Left lung (tissue), 8 donors: ENCODE data around the gene ZNF221. TPM values are rescaled to one million over a fixed set of nuclear protein-coding genes. Genes with fewer than 3 reads are reported as not detected.

ENCODE experiments used
- polyA plus RNA-seq, 6 donors: library from polyadenylated mRNA; unstranded; fragments of 120-200 nt; gene quantifications; one replicate each; pipeline ENCODE4 v1.2.1, GENCODE V29; 2013; ENCODE audit not compliant: insufficient read length in 6 of 6
- total RNA-seq, 2 donors: library from RNA; stranded (reverse); fragmentation: NEBNext Ultra II Directional; extraction: Animal tissue kit (Norgen Biotek cat#: 25700); gene quantifications; one replicate each; pipeline ENCODE4 v1.2.1, GENCODE V29; 2021
- donor health status: DM: no; HTN: yes; CAD: no.
- donor health status: DM: no; HTN: no; CAD: no.

The ZNF221 gene
- total and polyA plus RNA-seq, 8 donors = 4.3 to 11.9 (median 9.3) TPM

Other genes starting within 250 kb of the ZNF221 start
- not detected for gene IRGC, start 235.2 kb upstream of the ZNF221 start, total RNA-seq
- gene IRGC, start 235.2 kb upstream of the ZNF221 start, polyA plus RNA-seq = not detected
- gene SMG9, start 196.3 kb upstream of the ZNF221 start, total RNA-seq = 10 to 100 TPM; 40.9 to 49.6 TPM
- 10 to 100 TPM; 48.5 to 66.2 (median 55.7) TPM for gene SMG9, start 196.3 kb upstream of the ZNF221 start, polyA plus RNA-seq
- gene KCNN4, start 170.3 kb upstream of the ZNF221 start, total RNA-seq = 10 to 100 TPM in 1 of 2 donors, 1 to 10 TPM in 1; 9.6 to 21.5 TPM
- 1 to 10 TPM in 5 of 6 donors, under 1 TPM in 1; 0.67 to 4.3 (median 2.0) TPM for gene KCNN4, start 170.3 kb upstream of the ZNF221 start, polyA plus RNA-seq
- 1 to 10 TPM; 2.2 to 6.3 TPM for gene LYPD5, start 148.8 kb upstream of the ZNF221 start, total RNA-seq
- under 1 TPM; 0.20 to 0.80 (median 0.46) TPM for gene LYPD5, start 148.8 kb upstream of the ZNF221 start, polyA plus RNA-seq
- 10 to 100 TPM in 1 of 2 donors, 1 to 10 TPM in 1; 8.1 to 10.4 TPM for gene ZNF283, start 123.9 kb upstream of the ZNF221 start, total RNA-seq
- gene ZNF283, start 123.9 kb upstream of the ZNF221 start, polyA plus RNA-seq = 10 to 100 TPM; 19.2 to 26.8 (median 22.6) TPM
- 1 to 10 TPM; 2.1 to 6.1 TPM for gene ZNF404, start 67.3 kb upstream of the ZNF221 start, total RNA-seq
- gene ZNF404, start 67.3 kb upstream of the ZNF221 start, polyA plus RNA-seq = 10 to 100 TPM; 16.0 to 22.6 (median 21.1) TPM
- gene ZNF45, start 15.9 kb upstream of the ZNF221 start, total RNA-seq = 10 to 100 TPM; 12.9 to 13.4 TPM
- gene ZNF45, start 15.9 kb upstream of the ZNF221 start, polyA plus RNA-seq = 10 to 100 TPM; 30.1 to 33.4 (median 32.1) TPM
- 1 to 10 TPM; 7.2 to 8.1 TPM for gene ZNF155, start 33.0 kb downstream of the ZNF221 start, total RNA-seq
- 10 to 100 TPM; 16.3 to 20.6 (median 17.8) TPM for gene ZNF155, start 33.0 kb downstream of the ZNF221 start, polyA plus RNA-seq
- gene ZNF230, start 51.7 kb downstream of the ZNF221 start, total RNA-seq = 1 to 10 TPM; 4.0 to 8.1 TPM
- gene ZNF230, start 51.7 kb downstream of the ZNF221 start, polyA plus RNA-seq = 10 to 100 TPM in 1 of 6 donors, 1 to 10 TPM in 5; 7.9 to 10.7 (median 9.4) TPM
- 1 to 10 TPM; 3.2 to 3.4 TPM for gene ZNF222, start 74.2 kb downstream of the ZNF221 start, total RNA-seq
- gene ZNF222, start 74.2 kb downstream of the ZNF221 start, polyA plus RNA-seq = 10 to 100 TPM in 5 of 6 donors, 1 to 10 TPM in 1; 9.6 to 13.4 (median 10.4) TPM
- 1 to 10 TPM; 5.0 to 5.1 TPM for gene ZNF223, start 100.8 kb downstream of the ZNF221 start, total RNA-seq
- 10 to 100 TPM; 11.9 to 16.1 (median 14.1) TPM for gene ZNF223, start 100.8 kb downstream of the ZNF221 start, polyA plus RNA-seq
- 1 to 10 TPM; 2.4 to 3.3 TPM for gene ZNF284, start 120.9 kb downstream of the ZNF221 start, total RNA-seq
- 1 to 10 TPM; 6.1 to 9.9 (median 7.4) TPM for gene ZNF284, start 120.9 kb downstream of the ZNF221 start, polyA plus RNA-seq
- 10 to 100 TPM; 21.6 to 21.7 TPM for gene ZNF224, start 143.1 kb downstream of the ZNF221 start, total RNA-seq
- 10 to 100 TPM; 43.2 to 52.7 (median 50.9) TPM for gene ZNF224, start 143.1 kb downstream of the ZNF221 start, polyA plus RNA-seq
- 1 to 10 TPM; 4.5 to 5.4 TPM for gene ZNF225, start 162.2 kb downstream of the ZNF221 start, total RNA-seq
- gene ZNF225, start 162.2 kb downstream of the ZNF221 start, polyA plus RNA-seq = 10 to 100 TPM; 11.4 to 14.5 (median 11.6) TPM
- gene ZNF234, start 190.3 kb downstream of the ZNF221 start, total RNA-seq = 10 to 100 TPM; 11.2 to 13.0 TPM
- 10 to 100 TPM; 16.1 to 22.2 (median 20.9) TPM for gene ZNF234, start 190.3 kb downstream of the ZNF221 start, polyA plus RNA-seq
- gene ZNF226, start 213.9 kb downstream of the ZNF221 start, total RNA-seq = 10 to 100 TPM; 14.5 to 20.6 TPM
- gene ZNF226, start 213.9 kb downstream of the ZNF221 start, polyA plus RNA-seq = 10 to 100 TPM; 25.3 to 37.7 (median 27.8) TPM